H1 (cell line): ENCODE measurements around the gene BEST1.

Source experiments
- CTCF ChIP-seq, 3 experiments: IDR thresholded peaks; 1 replicate in 2 of 3; 2 replicates in 1 of 3; pipeline versions ENCODE4 v1.5.1 to v1.6.1; 2011; ENCODE audit warnings: low read length in 3 of 3, mild to moderate bottlenecking in 3 of 3, inconsistent platforms in 2 of 3, low read depth in 1 of 3, moderate library complexity in 1 of 3; ENCODE audit not compliant: insufficient read depth in 1 of 3; ENCODE audit errors: control extremely low read depth in 1 of 3
- MAX ChIP-seq: IDR thresholded peaks from 2 replicates; pipeline ENCODE4 v1.6.1; 2012; ENCODE audit warnings: inconsistent platforms

- TF ChIP-seq MAX (no peak), CTCF (IDR thresholded peaks at IDR 0.05; ENCODE audit: control extremely low read depth in 1 of 3, insufficient read depth in 1 of 3, low read depth in 1 of 3, low read length in 3 of 3) (no peak)
Measured at GRCh38 chr11:61930933-61931332, 19.2 kb upstream of the BEST1 start.
